Breast epithelium (tissue), 4 donors: ENCODE results near the gene GORAB. TPM values are rescaled to one million over a fixed set of nuclear protein-coding genes. Genes with fewer than 3 reads are reported as not detected.

ENCODE experiments used
- DNase-seq, 2 donors: peaks; one replicate each; pipeline ENCODE4 v3.0.0-alpha.2; 2019; ENCODE audit warnings: low spot score in 2 of 2
- H3K27ac ChIP-seq, 2 donors: fragments of 200-600 bp; sonication (generic) in 1 of 2; one replicate each; pipeline ENCODE4 v1.5.1; 2016 to 2019; ENCODE audit warnings: mild to moderate bottlenecking in 1 of 2
- H3K27me3 ChIP-seq, 2 donors: fragments of 200-600 bp; sonication (generic) in 1 of 2; one replicate each; pipeline versions ENCODE4 v1.5.1 to v1.6.0; 2017 to 2019; ENCODE audit warnings: control low read depth in 1 of 2, mild to moderate bottlenecking in 1 of 2
- H3K36me3 ChIP-seq: fragments of 200-600 bp; one replicate; pipeline ENCODE4 v1.5.1; 2019
- H3K4me1 ChIP-seq, 2 donors: fragments of 200-600 bp; sonication (generic); one replicate each; pipeline ENCODE4 v1.5.1; 2016 to 2019; ENCODE audit warnings: control low read depth in 1 of 2
- H3K4me3 ChIP-seq, 3 donors: fragments of 200-600 bp; sonication (generic); 1 replicate in 2 of 3; 2 replicates in 1 of 3; pipeline ENCODE4 v1.5.1; 2016 to 2019; ENCODE audit warnings: mild to moderate bottlenecking in 3 of 3, moderate library complexity in 2 of 3
- H3K9me3 ChIP-seq, 2 donors: fragments of 200-600 bp; sonication (generic) in 1 of 2; one replicate each; pipeline ENCODE4 v1.5.1; 2016 to 2019; ENCODE audit warnings: control low read depth in 1 of 2
- CTCF ChIP-seq, 3 donors: fragments of 450-650 bp; IDR thresholded peaks; one replicate each; pipeline ENCODE4 v1.5.1; 2016 to 2017; ENCODE audit warnings: antibody characterized with exemption in 3 of 3, mild to moderate bottlenecking in 3 of 3, moderate library complexity in 3 of 3
- POLR2A ChIP-seq: fragments of 450-650 bp; IDR thresholded peaks from one replicate; pipeline ENCODE4 v1.6.1; 2016; ENCODE audit warnings: antibody characterized with exemption, mild to moderate bottlenecking, moderate library complexity
- POLR2AphosphoS5 ChIP-seq, 3 donors: sonication (generic); formaldehyde crosslinking; IDR thresholded peaks; one replicate each; pipeline ENCODE4 v1.6.1; 2017; ENCODE audit warnings: antibody characterized with exemption in 3 of 3
- intact Hi-C: fragments of 100-400 bp; cut with DNase I; formaldehyde crosslinking; loops from one replicate; pipeline ENCODE4 v1.15.1; 2023; ENCODE audit warnings: low total_unique reads
- total RNA-seq, 3 donors: library from RNA; depleted of rRNA; stranded (reverse); fragments of >200 nt; gene quantifications; one replicate each; pipeline ENCODE4 v1.1.0, GENCODE V29; 2016

The GORAB gene
- total RNA-seq, 3 donors from 2014 or later: 14.1 to 19.8 (median 16.1) TPM

- Histone ChIP-seq H3K36me3 (no peaks in the 10 kb centered on the region), H3K27me3 (no peaks in the 10 kb centered on the region)
- intact Hi-C loops: no loop called here
Observed at GRCh38 chr1:170576980-170577379, 45.0 kb downstream of the GORAB start.

GRCh38 chr1:170578359-170578758 is 46.4 kb downstream of the GORAB start:
- intact Hi-C loops: no loop called here
- no peak for DNase-seq
- Histone ChIP-seq H3K27ac (no peak overlapping the region), H3K4me3 (no peak overlapping the region), H3K4me1 (no peaks in the 10 kb centered on the region), H3K27me3 (no peaks in the 10 kb centered on the region), H3K36me3 (no peaks in the 10 kb centered on the region), H3K9me3 (no peaks in the 10 kb centered on the region)
- TF ChIP-seq POLR2AphosphoS5 (IDR thresholded peaks at IDR 0.05): no peak
- no peak for TF ChIP-seq POLR2A
- TF ChIP-seq CTCF (IDR thresholded peaks at IDR 0.05): no peak

More at GRCh38 chr1:170576980-170577379, 45.0 kb downstream of the GORAB start:
- no peak overlapping the region for H3K27ac ChIP-seq
- H3K4me3 ChIP-seq: no peak overlapping the region
- TF ChIP-seq POLR2A (no peak), POLR2AphosphoS5 (IDR thresholded peaks at IDR 0.05) (no peak), CTCF (IDR thresholded peaks at IDR 0.05) (no peak)
- DNase-seq: no peak
- no peaks in the 10 kb centered on the region for H3K9me3 ChIP-seq
- H3K4me1 ChIP-seq: no peaks in the 10 kb centered on the region

DNA sequence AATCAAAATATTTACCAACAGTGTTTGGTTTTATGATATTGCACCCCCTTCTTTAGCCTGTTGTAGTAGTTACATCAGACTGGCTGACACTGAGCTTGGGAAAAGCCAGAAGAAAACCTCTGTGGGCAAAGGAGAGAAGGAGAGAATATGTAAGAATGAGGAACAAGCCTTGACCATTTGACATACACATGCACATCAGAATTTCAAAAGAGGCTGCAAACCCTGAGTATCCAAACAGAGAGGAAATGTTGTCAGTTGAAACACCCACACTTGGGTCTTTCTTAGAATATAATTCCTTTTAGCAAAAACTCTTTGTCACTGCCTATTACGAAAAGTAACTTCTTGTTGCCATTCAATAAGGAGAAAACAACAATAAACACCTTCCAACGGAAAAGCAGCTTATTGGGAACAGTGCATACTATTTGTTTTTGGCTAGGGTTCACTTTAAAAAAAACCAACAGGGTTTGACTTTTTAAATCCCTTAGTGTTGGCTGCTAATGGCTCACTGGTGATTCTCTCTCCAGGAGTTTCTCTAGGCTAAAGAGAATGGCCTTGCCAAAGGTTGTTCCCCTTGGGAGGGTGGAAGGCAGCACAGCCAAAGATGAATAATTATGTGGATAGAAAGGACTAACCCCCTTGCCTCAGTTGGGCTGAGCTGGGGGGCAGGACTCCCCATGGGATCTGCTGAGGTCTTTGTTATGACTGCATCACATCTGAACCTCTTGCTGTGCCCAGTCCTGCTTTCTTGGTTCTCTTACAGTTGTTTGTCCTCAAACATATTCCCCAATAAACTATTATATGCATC is 48.9 kb downstream of the GORAB start:
- Histone ChIP-seq H3K4me1 (no peaks in the 10 kb centered on the region), H3K4me3 (no peak overlapping the region), H3K36me3 (no peaks in the 10 kb centered on the region), H3K27me3 (no peaks in the 10 kb centered on the region), H3K9me3 (no peaks in the 10 kb centered on the region), H3K27ac (peak overlapping the region in 1 of 2 donors; percentile 38)
- intact Hi-C loops: no loop called here
- TF ChIP-seq POLR2A (no peak), POLR2AphosphoS5 (IDR thresholded peaks at IDR 0.05) (no peak), CTCF (IDR thresholded peaks at IDR 0.05) (no peak)
- DNase-seq: no peak

GRCh38 chr1:170583186-170583585 is 51.2 kb downstream of the GORAB start:
- no peak for DNase-seq
- no peak overlapping the region for H3K27ac ChIP-seq
- no peak overlapping the region for H3K4me3 ChIP-seq
- intact Hi-C loops: no loop called here
- H3K27me3 ChIP-seq: no peaks in the 10 kb centered on the region
- H3K9me3 ChIP-seq: no peaks in the 10 kb centered on the region
- no peak for TF ChIP-seq POLR2A
- no peak for TF ChIP-seq CTCF (IDR thresholded peaks at IDR 0.05)
- TF ChIP-seq POLR2AphosphoS5 (IDR thresholded peaks at IDR 0.05): no peak
- H3K36me3 ChIP-seq: no peaks in the 10 kb centered on the region
- no peaks in the 10 kb centered on the region for H3K4me1 ChIP-seq
